T-helper 1 cell (primary cell): Measurements from ENCODE around the gene LTC4S.
A peak's percentile ranks its signal among the peaks of the same experiment; 100 is the strongest.

Source experiments
- DNase-seq, 5 donors: peaks; one replicate each; pipeline ENCODE4 v3.0.0-alpha.2; 2012 to 2020

LTC4S gene

GRCh38 chr5:179812135-179812825 is 18.5 kb downstream of the LTC4S start:
- no peak for DNase-seq

DNA sequence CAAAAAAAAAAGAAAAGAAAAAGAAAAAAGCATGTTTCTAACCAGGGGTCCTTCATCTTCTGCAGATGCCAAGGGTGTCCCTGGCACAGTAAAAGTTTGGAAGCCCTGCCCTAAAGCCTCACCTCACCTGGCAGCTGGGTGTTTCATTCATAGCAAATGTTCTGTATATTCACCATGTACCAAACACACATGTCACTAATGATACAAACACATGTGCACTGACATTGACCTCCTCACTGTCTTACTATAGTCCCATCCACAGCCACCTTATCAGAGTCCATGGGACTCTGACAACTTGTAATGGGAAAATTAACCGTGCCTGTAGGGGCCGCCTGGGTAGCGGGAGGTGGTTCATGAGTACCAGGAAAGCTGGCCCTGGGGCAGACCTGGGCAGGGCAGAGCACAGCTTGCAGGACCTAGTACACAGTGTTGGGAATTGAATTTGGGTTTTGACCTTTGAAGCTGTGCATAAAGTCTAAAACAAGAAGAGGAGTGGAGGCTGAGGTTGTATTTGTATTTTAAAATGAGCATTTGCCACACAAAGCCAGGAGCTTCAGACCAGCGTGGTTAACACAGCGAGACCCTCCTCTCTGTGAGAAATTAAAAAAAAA is 19.3 kb downstream of the LTC4S start:
- no peak for DNase-seq

DNA sequence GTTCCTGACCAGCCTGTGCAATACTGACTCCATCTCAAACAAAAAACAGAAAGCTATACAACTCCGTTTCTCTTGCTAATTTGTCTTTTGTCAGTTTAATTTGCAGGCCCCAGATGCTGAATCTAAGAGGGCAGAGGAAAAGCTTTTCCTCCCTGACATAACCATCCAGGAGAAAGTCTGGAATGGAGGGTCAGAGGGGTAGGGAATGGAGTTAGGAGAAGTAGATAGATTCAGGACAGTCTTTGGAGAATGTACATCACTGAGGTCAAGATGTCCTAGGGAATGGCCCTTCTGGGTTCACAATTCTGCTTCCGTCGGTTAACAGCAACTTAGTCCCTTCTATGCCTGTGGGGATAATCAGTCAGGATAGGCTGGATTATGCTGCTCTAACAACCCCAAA is 20.3 kb downstream of the LTC4S start:
- DNase-seq: no peak

GRCh38 chr5:179815491-179816249 is 21.9 kb downstream of the LTC4S start:
- no peak for DNase-seq

- no peak for DNase-seq
Observed at GRCh38 chr5:179816401-179816795, 22.6 kb downstream of the LTC4S start.

DNA sequence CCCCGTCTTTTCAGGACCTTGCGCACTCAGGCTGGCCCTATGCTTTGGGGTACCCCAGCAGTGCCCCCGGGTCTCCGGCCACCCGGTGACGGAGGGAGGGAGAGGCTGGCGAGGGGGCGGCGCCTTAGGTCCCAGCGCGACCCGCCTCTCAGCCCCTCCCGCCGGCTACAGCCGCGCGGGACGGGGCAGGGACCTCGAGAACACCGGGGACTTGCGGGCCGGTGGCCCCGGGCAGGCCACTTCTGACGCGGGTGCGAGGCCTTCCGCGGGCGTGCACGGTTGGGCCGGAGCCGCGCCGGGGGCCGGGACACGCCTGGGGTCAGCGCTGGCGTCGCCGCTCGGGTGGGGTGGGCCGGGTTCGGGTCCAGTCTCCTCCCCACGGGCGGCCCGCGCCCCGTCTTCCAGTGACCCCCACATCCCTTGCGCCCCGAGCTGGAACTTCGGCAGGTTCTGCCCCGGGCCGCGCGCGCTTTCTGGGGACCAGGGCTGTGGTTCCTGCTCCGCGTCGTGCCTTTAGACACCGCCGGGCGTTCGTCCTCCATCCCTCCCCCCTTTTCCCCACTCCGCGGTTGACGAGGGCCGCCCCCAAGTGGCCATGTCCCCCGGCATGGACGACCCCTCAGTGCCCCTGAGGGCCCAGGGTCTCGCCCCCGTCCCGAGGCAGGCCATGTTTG is 23.1 kb downstream of the LTC4S start:
- DNase-seq: no peak

GRCh38 chr5:179817470-179817840 is 23.7 kb downstream of the LTC4S start:
- DNase-seq: no peak

- DNase-seq: no peak
Observed at GRCh38 chr5:179817890-179818745, 24.3 kb downstream of the LTC4S start.

DNA sequence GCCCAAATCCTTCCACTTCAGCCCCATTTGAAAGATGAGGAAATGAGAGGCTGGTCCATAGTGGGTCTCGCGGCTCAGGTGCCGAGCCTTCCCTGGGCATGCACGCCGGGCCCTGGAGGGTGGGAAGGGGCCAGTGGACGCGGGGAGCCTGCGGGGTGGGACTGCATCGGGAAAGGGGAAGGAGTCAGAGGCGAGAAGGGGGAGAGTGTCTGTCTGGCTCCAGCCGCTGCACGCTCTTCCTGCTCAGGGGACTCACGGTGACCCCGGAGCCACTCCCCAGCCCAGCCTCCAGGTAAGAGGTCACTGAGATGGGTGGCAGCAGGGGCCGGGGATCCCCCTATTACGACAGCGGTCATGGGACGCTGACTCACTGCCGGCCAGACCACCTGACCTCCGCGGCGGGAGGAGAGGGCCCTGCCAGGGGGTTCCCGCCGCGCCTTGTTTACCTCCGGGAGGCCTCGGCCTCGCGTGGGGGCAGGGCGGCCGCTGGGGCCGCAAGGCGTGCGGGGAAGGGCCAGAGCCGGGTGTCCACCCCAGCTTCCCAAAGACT is 25.0 kb downstream of the LTC4S start:
- DNase-seq: peak; percentile 81 to 94 (median 90)

GRCh38 chr5:179819296-179820126 is 25.7 kb downstream of the LTC4S start:
- peak in 2 of 5 donors; percentile 41 for DNase-seq

- DNase-seq: no peak
Observed at GRCh38 chr5:179820127-179820482, 26.3 kb downstream of the LTC4S start.

- peak; percentile 59 to 81 (median 73) for DNase-seq
Observed at GRCh38 chr5:179820483-179821297, 26.9 kb downstream of the LTC4S start, which contains the start of gene SQSTM1. Gene SQSTM1 (plus strand): TSS chr5:179820905. CDS start chr5:179820937, 32 bp downstream.

- peak; percentile 83 to 87 (median 85) for DNase-seq
Observed at GRCh38 chr5:179821298-179822058, 27.7 kb downstream of the LTC4S start.

DNA sequence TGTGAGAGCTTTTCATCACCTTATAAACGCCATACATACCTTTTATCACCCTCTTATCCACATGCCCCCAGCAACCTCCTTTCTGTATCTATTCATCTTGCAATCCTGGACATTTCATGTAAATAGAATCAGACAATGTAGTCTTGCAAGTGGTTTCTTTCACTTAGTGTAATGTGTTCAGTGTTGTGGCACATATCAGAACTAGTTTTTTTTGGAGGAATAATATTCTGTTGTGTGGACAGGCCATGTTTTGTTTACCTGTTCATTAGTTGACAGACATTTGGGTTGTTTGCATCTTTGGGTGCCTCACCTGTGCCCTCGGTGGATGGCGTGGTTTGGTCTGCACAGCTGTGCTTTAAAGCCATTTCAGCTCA is 28.3 kb downstream of the LTC4S start:
- no peak for DNase-seq

- no peak for DNase-seq
Observed at GRCh38 chr5:179822444-179822990, 28.7 kb downstream of the LTC4S start.

DNA sequence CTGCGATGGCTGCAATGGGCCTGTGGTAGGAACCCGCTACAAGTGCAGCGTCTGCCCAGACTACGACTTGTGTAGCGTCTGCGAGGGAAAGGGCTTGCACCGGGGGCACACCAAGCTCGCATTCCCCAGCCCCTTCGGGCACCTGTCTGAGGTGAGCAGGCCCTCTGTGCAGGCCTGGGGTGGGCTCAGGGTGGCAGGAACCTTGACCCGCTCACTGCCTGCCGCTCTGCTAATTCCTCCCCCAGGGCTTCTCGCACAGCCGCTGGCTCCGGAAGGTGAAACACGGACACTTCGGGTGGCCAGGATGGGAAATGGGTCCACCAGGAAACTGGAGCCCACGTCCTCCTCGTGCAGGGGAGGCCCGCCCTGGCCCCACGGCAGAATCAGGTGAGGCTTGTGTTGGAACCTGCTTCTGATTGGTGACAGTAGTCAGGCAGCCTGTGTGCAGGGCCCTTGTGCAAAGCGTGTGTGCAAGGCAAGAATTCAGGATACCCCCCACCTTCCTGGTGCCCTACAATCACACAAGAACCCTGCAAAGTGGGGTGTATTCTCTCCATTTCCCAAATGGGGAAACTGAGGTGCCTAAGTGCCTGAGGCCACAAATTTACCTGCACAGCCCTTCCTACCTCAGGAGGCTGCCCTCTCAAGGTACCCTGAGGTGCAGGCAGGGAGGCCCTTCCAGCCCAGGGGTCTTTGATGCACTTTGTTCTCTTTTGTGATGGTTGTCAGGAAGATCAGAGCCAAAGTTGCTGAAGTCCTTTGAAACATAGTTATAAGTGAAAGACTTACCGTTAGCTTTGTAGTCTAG is 30.4 kb downstream of the LTC4S start:
- DNase-seq: no peak

- no peak for DNase-seq
Observed at GRCh38 chr5:179824745-179825112, 30.9 kb downstream of the LTC4S start.

DNA sequence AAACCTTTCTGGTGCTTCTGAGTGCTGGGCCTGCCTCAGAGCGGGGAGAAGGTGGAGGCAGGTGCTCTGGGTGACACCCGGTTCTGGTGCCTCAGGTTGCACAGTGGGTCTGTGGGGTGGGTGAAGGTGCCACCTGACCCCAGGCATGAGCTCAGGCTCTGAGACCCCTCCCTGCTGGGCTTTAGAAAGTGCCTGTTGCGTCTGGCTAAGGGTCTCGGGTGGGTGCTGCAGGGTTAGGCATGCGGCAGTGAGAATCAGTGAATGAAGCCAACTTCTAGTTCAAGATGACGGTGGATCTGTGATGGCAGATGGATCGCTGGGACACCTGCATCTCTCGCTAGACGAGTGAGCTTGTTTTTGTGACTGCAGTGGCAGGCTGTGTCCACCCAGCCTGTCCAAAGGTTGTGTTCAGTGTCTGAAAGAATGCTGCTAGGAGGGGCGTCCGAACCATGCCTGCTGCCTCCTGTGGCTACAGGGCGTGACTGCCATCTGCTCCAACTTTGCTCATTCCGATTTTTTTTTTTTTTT is 31.9 kb downstream of the LTC4S start:
- no peak for DNase-seq
